Body of pancreas (tissue), 4 donors: ENCODE results near the gene BIRC6. TPM values are rescaled to one million over a fixed set of nuclear protein-coding genes. Genes with fewer than 3 reads are reported as not detected.

Experiments
- ATAC-seq: fragments of 150-250 bp; one replicate; pipeline ENCODE4 v1.9.1; 2016
- DNase-seq, 4 donors: peaks; one replicate each; pipeline ENCODE4 v3.0.0-alpha.2; 2019
- H3K27ac ChIP-seq, 4 donors: fragments of 200-600 bp; sonication (generic); 1 replicate in 3 of 4; 2 replicates in 1 of 4; pipeline versions ENCODE4 v1.5.1 to v1.6.1; 2016 to 2019; ENCODE audit warnings: mild to moderate bottlenecking in 1 of 4, mixed read lengths in 1 of 4, moderate library complexity in 1 of 4
- H3K27me3 ChIP-seq, 2 donors: fragments of 200-600 bp; sonication (generic); one replicate each; pipeline ENCODE4 v1.6.0; 2016; ENCODE audit warnings: mild to moderate bottlenecking in 1 of 2
- H3K36me3 ChIP-seq, 2 donors: fragments of 200-600 bp; sonication (generic); replicated peaks in 1 of 2; 2 replicates each; pipeline ENCODE4 v1.5.1; 2016; ENCODE audit warnings: low read depth in 2 of 2; ENCODE audit not compliant: insufficient read depth in 1 of 2
- H3K4me1 ChIP-seq: fragments of 200-600 bp; sonication (generic); one replicate; pipeline ENCODE4 v1.6.0; 2016
- H3K4me3 ChIP-seq, 2 donors: fragments of 200-600 bp; sonication (generic); 1 replicate in 1 of 2; 2 replicates in 1 of 2; pipeline ENCODE4 v1.5.1; 2016 to 2019
- H3K9me3 ChIP-seq, 3 donors: fragments of 200-600 bp; sonication (generic); 1 replicate in 2 of 3; 2 replicates in 1 of 3; pipeline ENCODE4 v1.5.1; 2016
- POLR2A ChIP-seq, 3 donors: fragments of 450-650 bp; IDR thresholded peaks; one replicate each; pipeline ENCODE4 v1.6.1; 2016; ENCODE audit warnings: antibody characterized with exemption in 3 of 3, mild to moderate bottlenecking in 2 of 3
- WGBS, 2 donors: methylation state at CpG; one replicate each; pipeline ENCODE4 v1.1.5; 2017; 5-methylcytosine and 5-hydroxymethylcytosine counted together
- intact Hi-C: fragments of 100-400 bp; cut with DNase I; formaldehyde crosslinking; loops from one replicate; pipeline ENCODE4 v1.15.1; 2023
- total RNA-seq, 2 donors: library from RNA; depleted of rRNA; stranded (reverse); fragments of >200 nt; gene quantifications; one replicate each; pipeline ENCODE4 v1.1.0, GENCODE V29; 2016
- TF ChIP-seq, protein P1 (sequence below), 7 experiments: fragments of 450-650 bp in 4 of 7; fragments of 200-600 bp in 3 of 7; sonication (generic) in 3 of 7; IDR thresholded peaks; one replicate each; pipeline ENCODE4 v1.5.1; 2016 to 2019; ENCODE audit warnings: antibody characterized with exemption in 7 of 7

Gene BIRC6
- total RNA-seq, 2 donors from 2014 or later = 71.9 to 102 TPM

DNA sequence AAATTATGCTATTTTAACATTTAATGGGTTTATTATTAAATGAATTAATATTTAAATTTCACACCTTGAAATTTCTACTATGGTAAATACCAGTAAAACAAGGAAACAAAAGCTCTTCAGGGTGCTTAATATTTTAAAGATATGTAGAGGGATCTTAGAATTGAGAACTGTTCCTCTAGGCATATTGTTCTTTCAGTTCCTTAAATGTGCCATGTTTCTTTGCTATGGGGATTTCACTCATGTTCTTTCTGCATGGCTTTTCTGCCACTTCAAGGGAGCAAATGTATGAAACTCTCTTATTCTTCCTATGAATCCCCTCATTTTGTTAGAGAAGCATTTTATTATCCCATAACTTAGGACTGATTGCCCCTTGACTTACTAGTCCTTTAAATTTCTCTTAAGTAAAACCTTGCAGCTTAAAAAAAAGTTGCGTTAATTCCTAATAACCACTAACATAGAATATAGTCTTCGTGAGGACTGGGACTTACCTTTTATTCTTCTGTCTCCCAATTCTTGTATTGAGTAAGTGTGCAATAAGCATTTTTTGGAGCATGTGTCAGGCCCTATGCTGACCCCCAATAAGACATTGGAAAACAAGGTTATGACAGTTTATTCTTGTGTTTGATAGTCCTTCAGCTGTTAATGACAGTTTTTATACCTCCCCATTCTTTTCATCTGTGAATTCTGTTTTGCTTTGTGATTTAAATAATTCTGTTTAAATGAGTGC, 95.7 kb downstream of the BIRC6 start:
- H3K4me1 ChIP-seq = no peaks in the 10 kb centered on the region
- no peak for ATAC-seq
- 96% methylated on average over 2 of the region's 2 CpGs for WGBS, 2 donors
- H3K27ac ChIP-seq = no peak overlapping the region
- TF ChIP-seq POLR2A (IDR thresholded peaks at IDR 0.05) = no peak
- TF ChIP-seq, protein P1, sequence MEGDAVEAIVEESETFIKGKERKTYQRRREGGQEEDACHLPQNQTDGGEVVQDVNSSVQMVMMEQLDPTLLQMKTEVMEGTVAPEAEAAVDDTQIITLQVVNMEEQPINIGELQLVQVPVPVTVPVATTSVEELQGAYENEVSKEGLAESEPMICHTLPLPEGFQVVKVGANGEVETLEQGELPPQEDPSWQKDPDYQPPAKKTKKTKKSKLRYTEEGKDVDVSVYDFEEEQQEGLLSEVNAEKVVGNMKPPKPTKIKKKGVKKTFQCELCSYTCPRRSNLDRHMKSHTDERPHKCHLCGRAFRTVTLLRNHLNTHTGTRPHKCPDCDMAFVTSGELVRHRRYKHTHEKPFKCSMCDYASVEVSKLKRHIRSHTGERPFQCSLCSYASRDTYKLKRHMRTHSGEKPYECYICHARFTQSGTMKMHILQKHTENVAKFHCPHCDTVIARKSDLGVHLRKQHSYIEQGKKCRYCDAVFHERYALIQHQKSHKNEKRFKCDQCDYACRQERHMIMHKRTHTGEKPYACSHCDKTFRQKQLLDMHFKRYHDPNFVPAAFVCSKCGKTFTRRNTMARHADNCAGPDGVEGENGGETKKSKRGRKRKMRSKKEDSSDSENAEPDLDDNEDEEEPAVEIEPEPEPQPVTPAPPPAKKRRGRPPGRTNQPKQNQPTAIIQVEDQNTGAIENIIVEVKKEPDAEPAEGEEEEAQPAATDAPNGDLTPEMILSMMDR (IDR thresholded peaks at IDR 0.05) = no peak
- H3K9me3 ChIP-seq = no peaks in the 10 kb centered on the region
- no peak for DNase-seq
- intact Hi-C loops = no loop called here
- no peak overlapping the region for H3K4me3 ChIP-seq
- H3K36me3 ChIP-seq = peaks cover 0 to 4% of the 10 kb centered on the region in 2 donors
- no peaks in the 10 kb centered on the region for H3K27me3 ChIP-seq

DNA sequence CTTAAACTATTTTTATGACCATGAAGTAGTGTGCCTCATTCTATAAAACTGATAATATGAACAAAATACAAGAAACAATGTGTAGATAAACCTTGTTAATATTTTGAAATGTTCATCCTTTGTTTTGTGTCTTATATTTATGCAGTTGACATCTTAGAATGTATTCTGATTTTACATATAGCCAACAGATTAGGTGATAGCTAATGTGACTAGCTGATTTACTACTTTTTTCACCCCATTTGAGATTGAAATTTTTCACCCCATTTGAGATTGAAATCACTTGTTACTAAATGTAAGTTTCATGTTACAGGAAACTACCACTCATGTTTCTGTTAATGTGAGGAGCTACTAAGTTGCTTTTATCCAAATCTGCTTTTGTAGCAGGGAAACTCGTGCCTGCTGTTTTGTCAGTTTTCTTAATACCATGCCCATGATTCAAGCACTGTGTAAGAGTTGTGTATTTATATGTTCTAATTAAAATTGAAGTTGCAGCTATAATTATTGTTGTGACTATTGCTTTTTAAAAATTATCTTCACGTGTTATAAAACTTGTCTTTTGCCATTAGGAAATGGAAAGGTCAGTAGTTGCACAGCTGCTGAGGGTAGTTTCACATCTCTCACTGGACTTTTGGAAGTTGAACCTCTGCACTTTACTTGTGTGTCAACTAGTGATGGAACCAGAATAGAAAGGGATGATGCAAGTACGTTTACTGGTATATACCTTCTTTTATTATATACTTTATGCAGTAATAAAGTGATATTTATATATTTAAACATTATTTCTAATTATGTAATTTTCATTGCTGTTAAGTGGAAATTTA, 96.6 kb downstream of the BIRC6 start:
- intact Hi-C loops = no loop called here
- 78 to 80% methylated on average over 3 of the region's 3 CpGs for WGBS, 2 donors
- Histone ChIP-seq H3K9me3 (no peaks in the 10 kb centered on the region), H3K27me3 (no peaks in the 10 kb centered on the region), H3K27ac (no peak overlapping the region), H3K4me3 (no peak overlapping the region), H3K4me1 (no peaks in the 10 kb centered on the region), H3K36me3 (peaks cover 0 to 4% of the 10 kb centered on the region in 2 donors)
- DNase-seq (no peak), ATAC-seq (no peak)
- no peak for TF ChIP-seq POLR2A (IDR thresholded peaks at IDR 0.05)
- TF ChIP-seq, protein P1 (IDR thresholded peaks at IDR 0.05) = no peak

DNA sequence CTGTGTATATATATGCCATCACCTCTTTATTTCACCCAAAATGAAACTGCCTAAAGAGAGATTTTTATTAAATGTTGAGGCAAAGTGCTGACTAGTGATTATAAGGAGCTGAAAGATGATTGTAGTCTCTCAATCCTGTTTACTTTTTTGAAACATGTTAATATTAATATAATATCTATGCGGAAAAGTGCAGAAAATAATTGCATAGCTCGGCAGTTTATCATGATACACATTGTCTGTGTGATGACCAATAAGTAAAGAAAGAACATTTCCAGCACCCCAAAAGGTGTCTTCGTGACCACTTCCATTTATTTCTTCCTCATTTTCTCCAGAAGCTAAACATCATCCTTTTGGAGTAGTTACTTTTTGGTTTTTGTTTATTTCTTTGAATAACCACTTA, 99.0 kb downstream of the BIRC6 start:
- Histone ChIP-seq H3K36me3 (no peaks in the 10 kb centered on the region), H3K4me1 (no peaks in the 10 kb centered on the region), H3K4me3 (no peak overlapping the region), H3K27ac (no peak overlapping the region), H3K27me3 (no peaks in the 10 kb centered on the region), H3K9me3 (no peaks in the 10 kb centered on the region)
- ATAC-seq (no peak), DNase-seq (no peak)
- 96% methylated on average over 3 of the region's 3 CpGs for WGBS, 2 donors
- TF ChIP-seq POLR2A (IDR thresholded peaks at IDR 0.05) = no peak
- TF ChIP-seq, protein P1 (IDR thresholded peaks at IDR 0.05) = no peak
- intact Hi-C loops = no loop called here

DNA sequence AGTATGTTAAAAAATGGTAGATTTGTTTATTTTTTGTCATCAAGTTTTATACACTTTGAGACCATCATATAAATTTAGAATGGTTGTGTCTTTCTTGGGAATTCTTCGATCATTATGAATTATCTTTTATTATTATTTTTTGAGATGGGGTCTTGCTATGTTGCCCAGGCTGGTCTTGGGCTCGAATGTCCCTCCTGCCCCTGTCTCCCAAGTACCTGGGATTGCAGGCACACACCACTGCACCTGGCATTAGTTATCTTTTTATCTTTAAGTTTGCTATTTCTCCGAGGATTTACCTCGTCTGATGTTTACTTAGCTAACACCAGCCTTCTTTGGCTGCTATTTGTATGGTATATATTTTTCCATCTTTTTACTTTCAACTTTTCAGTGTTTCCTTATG, 100.0 kb downstream of the BIRC6 start:
- Histone ChIP-seq H3K27me3 (no peaks in the 10 kb centered on the region), H3K4me3 (no peak overlapping the region), H3K9me3 (no peaks in the 10 kb centered on the region), H3K27ac (no peak overlapping the region), H3K4me1 (no peaks in the 10 kb centered on the region), H3K36me3 (no peaks in the 10 kb centered on the region)
- 75% methylated on average over 4 of the region's 4 CpGs for WGBS, 2 donors
- ATAC-seq = no peak
- no peak for DNase-seq
- TF ChIP-seq, protein P1 (IDR thresholded peaks at IDR 0.05) = no peak
- TF ChIP-seq POLR2A (IDR thresholded peaks at IDR 0.05) = no peak
- intact Hi-C loops = no loop called here
